HCT116 (cell line): ENCODE measurements around the gene ESR2. TPM values are rescaled to one million over a fixed set of nuclear protein-coding genes. Genes with fewer than 3 reads are reported as not detected.

Experiments
- ATAC-seq: fragments of 200-7000 bp; cut with Tn5 transposase; 2 replicates; pipeline ENCODE4 v1.9.1; 2020; ENCODE audit warnings: mild to moderate bottlenecking, moderate library complexity
- BruUV-seq: library from RNA; stranded (reverse); fragments of 400-500 nt; replicated peaks from 2 replicates; lab custom pipeline; 2021; lab: Mats Ljungman, UMichigan
- CTCF ChIA-PET: fragments of 300-600 bp; sonication (Branson Sonifier 250); formaldehyde crosslinking; loops from one replicate; lab custom pipeline; 2021; ENCODE audit warnings: antibody characterized with exemption; lab: Charles Lee
- POLR2A ChIA-PET: fragments of 300-600, 350-600 bp; sonication (Branson Sonifier 250); formaldehyde crosslinking; loops from one replicate; lab custom pipeline; 2021; ENCODE audit warnings: antibody characterized with exemption; lab: Charles Lee
- RAD21 ChIA-PET, 2 experiments: fragments of 300-600 bp; sonication (Branson Sonifier 250); formaldehyde crosslinking; loops; one replicate each; lab custom pipeline; 2023; ENCODE audit warnings: low total read pairs in 2 of 2; ENCODE audit not compliant: uncharacterized antibody in 2 of 2, unreplicated experiment in 2 of 2, low non-redundant PET in 1 of 2; lab: Charles Lee
- DNase-seq: peaks from one replicate; pipeline ENCODE4 v3.0.0-alpha.2; 2010; ENCODE audit warnings: low read depth, low spot score
- H2AFZ ChIP-seq: fragments of 200-600 bp; shearing (Covaris generic), sonication (generic); 2 replicates; pipeline ENCODE4 v1.6.1; 2017; ENCODE audit warnings: low read depth, mixed run types, mixed read lengths, antibody characterized with exemption, low read length; ENCODE audit not compliant: poor library complexity, severe bottlenecking
- H3K27ac ChIP-seq: 2 replicates; pipeline ENCODE4 v1.5.1; 2012; ENCODE audit warnings: low read depth, low read length
- H3K27me3 ChIP-seq: fragments of 200-600 bp; sonication (generic); 2 replicates; pipeline ENCODE4 v1.6.1; 2016; ENCODE audit warnings: mixed run types, low read length, mixed read lengths; ENCODE audit not compliant: insufficient read depth
- H3K36me3 ChIP-seq, 2 experiments: fragments of 200-500 bp in 1 of 2; fragments of 200-600 bp in 1 of 2; sonication (Bioruptor generic) in 1 of 2; sonication (generic) in 1 of 2; 2 replicates each; pipeline versions ENCODE4 v1.5.1 to v1.6.1; 2014 to 2016; ENCODE audit warnings: low read length in 2 of 2, inconsistent platforms in 1 of 2, mixed read lengths in 1 of 2, mixed run types in 1 of 2; ENCODE audit not compliant: insufficient read depth in 2 of 2, control insufficient read depth in 1 of 2
- H3K4me1 ChIP-seq, 2 experiments: fragments of 200-600 bp in 1 of 2; sonication (generic) in 1 of 2; 2 replicates each; pipeline versions ENCODE4 v1.5.1 to v1.6.1; 2012 to 2017; ENCODE audit warnings: low read length in 2 of 2, inconsistent platforms in 1 of 2, mild to moderate bottlenecking in 1 of 2, mixed read lengths in 1 of 2, mixed run types in 1 of 2, moderate library complexity in 1 of 2; ENCODE audit not compliant: insufficient read depth in 2 of 2, control insufficient read depth in 1 of 2
- H3K4me2 ChIP-seq: fragments of 200-600 bp; sonication (generic); 2 replicates; pipeline ENCODE4 v1.6.1; 2017; ENCODE audit warnings: mixed run types, low read length, mixed read lengths
- H3K4me3 ChIP-seq, 2 experiments: fragments of 200-600 bp in 1 of 2; sonication (generic) in 1 of 2; replicated peaks in 1 of 2; 2 replicates each; pipeline ENCODE4 v1.5.1; 2011 to 2016; ENCODE audit warnings: low read length in 2 of 2, control low read depth in 1 of 2, low read depth in 1 of 2, mild to moderate bottlenecking in 1 of 2, mixed read lengths in 1 of 2, mixed run types in 1 of 2
- H3K79me2 ChIP-seq: fragments of 200-600 bp; sonication (generic); 2 replicates; pipeline ENCODE4 v1.6.1; 2017; ENCODE audit warnings: mild to moderate bottlenecking, mixed run types, low read length, moderate library complexity, mixed read lengths; ENCODE audit not compliant: insufficient read depth
- H3K9ac ChIP-seq: fragments of 200-600 bp; sonication (generic); 2 replicates; pipeline ENCODE4 v1.6.1; 2016; ENCODE audit warnings: low read length, mixed read lengths
- H3K9me2 ChIP-seq: fragments of 200-600 bp; sonication (generic), shearing (Covaris generic); 2 replicates; pipeline ENCODE4 v1.6.1; 2017; ENCODE audit warnings: mixed run types, mild to moderate bottlenecking, moderate library complexity; ENCODE audit not compliant: insufficient read depth
- H3K9me3 ChIP-seq, 2 experiments: fragments of 200-500 bp in 1 of 2; fragments of 200-600 bp in 1 of 2; sonication (Bioruptor generic) in 1 of 2; sonication (generic) in 1 of 2; 2 replicates each; pipeline ENCODE4 v1.6.1; 2014 to 2017; ENCODE audit warnings: low read length in 2 of 2, mixed read lengths in 2 of 2, inconsistent platforms in 1 of 2, low read depth in 1 of 2, mild to moderate bottlenecking in 1 of 2, mixed run types in 1 of 2, moderate library complexity in 1 of 2; ENCODE audit not compliant: control insufficient read depth in 1 of 2, insufficient read depth in 1 of 2
- H4K20me1 ChIP-seq: fragments of 200-600 bp; sonication (generic), shearing (Covaris generic); 2 replicates; pipeline ENCODE4 v1.6.1; 2017; ENCODE audit warnings: mixed run types, mild to moderate bottlenecking, moderate library complexity; ENCODE audit not compliant: insufficient read depth
- CBX3 ChIP-seq: IDR thresholded peaks from 2 replicates; pipeline ENCODE4 v1.6.1; 2012; ENCODE audit warnings: low read depth
- CEBPB ChIP-seq: IDR thresholded peaks from 2 replicates; pipeline ENCODE4 v1.6.1; 2012; ENCODE audit warnings: low read depth
- FOSL1 ChIP-seq: IDR thresholded peaks from 2 replicates; pipeline ENCODE4 v1.6.1; 2012; ENCODE audit warnings: low read depth
- JUND ChIP-seq: IDR thresholded peaks from 2 replicates; pipeline ENCODE4 v1.6.1; 2012
- RAD21 ChIP-seq: IDR thresholded peaks from 2 replicates; pipeline ENCODE4 v1.6.1; 2012; ENCODE audit warnings: low read depth, mild to moderate bottlenecking
- SIN3A ChIP-seq: IDR thresholded peaks from 2 replicates; pipeline ENCODE4 v1.6.1; 2012; ENCODE audit warnings: low read depth
- SP1 ChIP-seq: IDR thresholded peaks from 2 replicates; pipeline ENCODE4 v1.6.1; 2012; ENCODE audit warnings: low read depth
- SRF ChIP-seq: IDR thresholded peaks from 2 replicates; pipeline ENCODE4 v1.6.1; 2012; ENCODE audit warnings: low read depth
- ZNF274 ChIP-seq: fragments of 200-500 bp; sonication (Bioruptor generic); IDR thresholded peaks from 2 replicates; pipeline ENCODE4 v1.6.1; 2014; ENCODE audit warnings: mild to moderate bottlenecking, low read depth, low read length, inconsistent platforms
- intact Hi-C: fragments of 100-400 bp; cut with micrococcal nuclease; formaldehyde crosslinking; loops from 2 replicates; pipeline ENCODE4 v1.10.0; 2022
- total RNA-seq: library from RNA; stranded (reverse); gene quantifications from one replicate; pipeline ENCODE4 v1.2.1, GENCODE V29; 2021; ENCODE audit not compliant: unreplicated experiment
- TF ChIP-seq, protein P1 (sequence below): IDR thresholded peaks from 2 replicates; pipeline ENCODE4 v1.6.1; 2012

The ESR2 gene
- total RNA-seq, 1 experiment from 2014 or later, result 0.32 TPM

DNA sequence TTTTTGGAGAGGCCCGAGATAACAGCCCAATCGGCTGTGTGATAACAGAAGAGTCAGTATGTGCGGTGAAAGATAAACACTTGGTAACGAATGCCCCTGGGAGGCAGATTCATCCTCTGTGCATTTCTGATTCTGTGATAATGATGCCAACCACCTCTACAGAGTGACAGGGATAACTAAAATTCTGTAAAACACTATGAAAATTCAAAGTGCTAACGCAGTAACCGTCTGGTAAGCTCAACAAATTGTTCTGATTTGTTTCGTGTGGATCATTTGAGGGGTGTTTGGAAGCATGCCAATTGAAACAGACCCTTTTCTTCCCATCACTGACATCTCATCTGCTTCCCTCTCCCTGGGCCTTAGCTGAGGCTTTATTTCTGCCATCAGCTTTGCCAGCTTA lies 76.3 kb downstream of the ESR2 start:
- TF ChIP-seq CEBPB (no peak), FOSL1 (no peak), ZNF274 (no peak)
- Histone ChIP-seq H3K27ac (no peak overlapping the region), H3K9me2 (no peaks in the 10 kb centered on the region), H3K4me1 (no peaks in the 10 kb centered on the region), H3K9ac (no peak overlapping the region), H3K27me3 (no peaks in the 10 kb centered on the region), H3K36me3 (peaks cover 7 to 12% of the 10 kb centered on the region in 2 experiments; a peak in 2 of 4 replicates), H3K4me3 (no peak overlapping the region), H3K79me2 (no peaks in the 10 kb centered on the region), H4K20me1 (no peaks in the 10 kb centered on the region), H3K9me3 (no peaks in the 10 kb centered on the region), H3K4me2 (no peak overlapping the region), H2AFZ (no peak overlapping the region)
- ChIA-PET CTCF (interaction anchor here (1.4 kb wide), 1 partner anchor 86 kb away, joined by 3 read pairs; no protein-coding TSS in a partner anchor), POLR2A (no interaction called here), RAD21 (no interaction called here)
- DNase-seq (no peak), ATAC-seq (no peak)
- intact Hi-C loops, result no loop called here
- BruUV-seq, result no TSS peak

DNA sequence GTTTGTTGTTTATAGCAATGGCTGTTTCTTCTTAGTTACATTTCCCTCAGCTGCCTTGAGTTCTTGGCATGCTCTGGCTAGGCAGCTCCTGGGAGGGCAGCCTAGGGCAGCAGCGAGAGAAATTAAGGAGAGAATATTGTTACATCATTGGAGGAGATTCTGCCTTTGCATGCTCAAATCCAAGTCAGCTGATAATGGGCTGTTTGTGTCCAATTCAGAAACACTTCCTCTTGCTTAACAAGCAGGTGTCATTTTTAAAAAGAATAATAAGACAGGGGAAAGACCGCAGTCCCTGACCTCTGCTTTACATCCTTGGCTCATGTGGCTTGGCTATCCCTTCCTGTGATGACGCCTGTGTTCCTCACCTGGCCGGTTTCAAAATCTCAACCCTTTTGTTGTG lies 76.9 kb downstream of the ESR2 start:
- DNase-seq (no peak), ATAC-seq (no peak)
- Histone ChIP-seq H3K79me2 (no peaks in the 10 kb centered on the region), H2AFZ (no peak overlapping the region), H3K9ac (no peak overlapping the region), H3K9me2 (no peaks in the 10 kb centered on the region), H3K4me1 (no peaks in the 10 kb centered on the region), H3K27me3 (no peaks in the 10 kb centered on the region)
- BruUV-seq, result no TSS peak
- ChIA-PET RAD21 (no interaction called here), CTCF (interaction anchor here (1.4 kb wide), 1 partner anchor 86 kb away, joined by 3 read pairs; no protein-coding TSS in a partner anchor)
- TF ChIP-seq SRF (no peak), RAD21 (no peak), SIN3A (no peak), JUND (no peak), SP1 (no peak), ZNF274 (no peak), CBX3 (no peak)
- TF ChIP-seq, protein P1, sequence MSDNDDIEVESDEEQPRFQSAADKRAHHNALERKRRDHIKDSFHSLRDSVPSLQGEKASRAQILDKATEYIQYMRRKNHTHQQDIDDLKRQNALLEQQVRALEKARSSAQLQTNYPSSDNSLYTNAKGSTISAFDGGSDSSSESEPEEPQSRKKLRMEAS, result no peak
- TF ChIP-seq, all 23 proteins: peak for 0
- Histone ChIP-seq H3K9me3 (no peaks in the 10 kb centered on the region), H3K36me3 (peaks cover 7 to 12% of the 10 kb centered on the region in 2 experiments; a peak in 2 of 4 replicates), H3K4me3 (no peak overlapping the region), H3K4me2 (no peak overlapping the region), H4K20me1 (no peaks in the 10 kb centered on the region), H3K27ac (no peak overlapping the region)
- intact Hi-C loops, result no loop called here
- POLR2A ChIA-PET, result no interaction called here
